Measurements from ENCODE around the gene TMEM231. TPM values are rescaled to one million over a fixed set of nuclear protein-coding genes. Genes with fewer than 3 reads are reported as not detected.
"Not testable (repeated sequence)": the region's sequence is repeated elsewhere in the genome, so short reads cannot be mapped to it uniquely, and the experiment has no call there.

Gene TMEM231, protein sequence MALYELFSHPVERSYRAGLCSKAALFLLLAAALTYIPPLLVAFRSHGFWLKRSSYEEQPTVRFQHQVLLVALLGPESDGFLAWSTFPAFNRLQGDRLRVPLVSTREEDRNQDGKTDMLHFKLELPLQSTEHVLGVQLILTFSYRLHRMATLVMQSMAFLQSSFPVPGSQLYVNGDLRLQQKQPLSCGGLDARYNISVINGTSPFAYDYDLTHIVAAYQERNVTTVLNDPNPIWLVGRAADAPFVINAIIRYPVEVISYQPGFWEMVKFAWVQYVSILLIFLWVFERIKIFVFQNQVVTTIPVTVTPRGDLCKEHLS
- total RNA-seq (2014; rRNA removed; shearing (Covaris generic)) = 8.4 and 11.0 TPM in 2 replicates

- DNase-seq (ENCODE audit: low spot score) = peak; percentile 89
Observed at GRCh38 chr16:75555707-75556430, at the start of gene TMEM231. Gene TMEM231 (minus strand): TSS chr16:75556252. CDS start chr16:75556209, 43 bp downstream.

DNA sequence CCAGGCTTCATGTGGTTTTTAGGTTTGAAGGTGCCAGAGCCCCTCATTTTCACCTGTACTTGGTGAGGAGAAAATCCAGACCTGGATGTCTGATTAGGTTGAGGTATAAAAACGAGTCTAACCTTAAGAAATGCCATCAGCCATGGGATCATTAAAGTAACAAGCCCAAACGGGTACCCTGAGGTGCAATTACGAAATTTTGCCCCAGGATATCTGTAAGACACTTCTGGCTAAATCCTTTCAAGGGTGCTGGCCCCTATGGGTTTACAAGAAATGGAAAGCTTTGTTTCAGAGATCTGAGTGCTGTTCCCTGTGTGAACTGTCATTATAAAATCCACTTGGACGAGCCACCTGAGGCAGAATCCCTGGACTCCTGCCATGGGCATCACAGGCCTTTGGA is 47.2 kb upstream of the TMEM231 start:
- DNase-seq (ENCODE audit: low spot score) = no peak

- no peak for DNase-seq (ENCODE audit: low spot score)
Observed at GRCh38 chr16:75599452-75600277, 43.6 kb upstream of the TMEM231 start.

DNA sequence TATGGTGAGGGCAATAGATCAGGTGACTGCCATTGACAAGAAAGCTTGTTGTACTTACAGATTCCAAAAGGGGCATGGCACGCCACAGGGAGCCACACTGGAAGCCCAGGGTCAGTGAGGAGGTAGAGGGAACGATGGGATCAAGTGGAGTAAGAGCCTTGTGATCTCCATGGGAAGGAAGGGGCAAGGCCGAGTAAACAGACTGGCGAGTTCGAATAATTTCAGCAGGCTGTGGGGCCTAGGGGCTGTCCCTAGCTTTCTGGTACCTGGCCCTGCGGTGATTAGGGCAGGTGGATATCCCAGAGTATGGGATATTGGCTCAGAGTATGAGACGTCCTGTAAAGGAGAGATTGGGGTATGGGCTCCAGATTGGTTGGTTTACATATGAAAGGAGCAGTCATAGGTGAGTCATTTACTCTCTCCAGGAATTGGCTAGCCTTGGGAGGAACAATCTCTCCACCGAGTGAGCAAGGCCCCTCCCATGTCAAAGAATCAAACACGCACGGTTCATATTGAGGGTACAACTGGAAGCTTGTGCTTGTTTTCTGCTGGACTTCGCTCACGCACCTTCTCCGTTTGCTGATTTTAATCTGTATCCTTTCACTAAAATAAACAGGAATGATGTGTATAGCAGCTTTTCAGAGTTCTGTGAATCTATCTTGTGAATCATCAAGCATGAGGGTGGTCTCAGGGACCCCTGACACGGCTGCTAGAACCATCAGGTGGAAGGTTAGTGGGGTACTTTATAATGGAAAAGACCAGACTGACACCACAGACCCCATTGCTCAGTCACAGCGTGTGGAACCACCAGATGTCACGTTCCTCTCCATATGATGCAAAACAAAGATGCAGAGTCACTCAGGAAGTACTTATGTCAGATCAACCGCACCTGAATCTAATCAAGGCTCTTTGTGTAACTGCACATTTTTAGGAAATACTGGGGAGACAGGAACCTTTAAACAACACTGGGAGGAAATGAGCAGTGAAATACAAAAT is 38.1 kb upstream of the TMEM231 start:
- no peak for DNase-seq (ENCODE audit: low spot score)

DNA sequence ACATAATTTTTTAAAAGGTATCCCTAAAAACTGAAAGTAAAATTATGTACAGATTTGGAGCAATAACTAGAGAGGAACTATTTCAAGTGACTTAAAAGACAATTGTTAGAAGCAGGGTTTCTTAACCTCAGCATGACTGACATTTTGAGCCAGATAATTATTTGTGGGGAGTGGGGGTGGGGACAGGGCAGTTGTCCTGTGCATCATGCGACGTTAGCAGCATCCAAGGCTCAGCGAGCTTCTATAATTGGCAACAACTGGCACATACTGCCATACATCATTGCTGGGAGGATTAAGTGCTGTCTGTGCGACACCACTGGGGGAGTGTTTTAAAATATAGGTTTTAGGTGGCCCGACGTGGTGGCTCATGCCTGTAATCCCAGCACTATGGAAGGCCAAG is 37.3 kb upstream of the TMEM231 start:
- no peak for DNase-seq (ENCODE audit: low spot score)

DNA sequence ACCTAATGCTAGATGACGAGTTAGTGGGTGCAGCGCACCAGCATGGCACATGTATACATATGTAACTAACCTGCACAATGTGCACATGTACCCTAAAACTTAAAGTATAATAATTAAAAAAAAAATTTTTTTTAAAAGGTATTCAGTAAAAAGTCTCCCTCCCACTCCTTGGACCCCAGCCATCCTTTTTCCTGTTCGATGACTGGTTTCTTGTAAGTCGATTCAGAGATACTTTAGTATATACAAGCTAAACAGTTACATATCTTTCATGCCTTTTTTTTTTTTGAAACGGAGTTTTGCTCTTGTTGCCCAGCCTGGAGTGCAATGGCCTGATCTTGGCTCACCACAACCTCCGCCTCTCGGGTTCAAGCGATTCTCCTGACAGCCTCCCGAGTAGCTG is 35.9 kb upstream of the TMEM231 start:
- DNase-seq (ENCODE audit: low spot score) = not testable (repeated sequence)

DNA sequence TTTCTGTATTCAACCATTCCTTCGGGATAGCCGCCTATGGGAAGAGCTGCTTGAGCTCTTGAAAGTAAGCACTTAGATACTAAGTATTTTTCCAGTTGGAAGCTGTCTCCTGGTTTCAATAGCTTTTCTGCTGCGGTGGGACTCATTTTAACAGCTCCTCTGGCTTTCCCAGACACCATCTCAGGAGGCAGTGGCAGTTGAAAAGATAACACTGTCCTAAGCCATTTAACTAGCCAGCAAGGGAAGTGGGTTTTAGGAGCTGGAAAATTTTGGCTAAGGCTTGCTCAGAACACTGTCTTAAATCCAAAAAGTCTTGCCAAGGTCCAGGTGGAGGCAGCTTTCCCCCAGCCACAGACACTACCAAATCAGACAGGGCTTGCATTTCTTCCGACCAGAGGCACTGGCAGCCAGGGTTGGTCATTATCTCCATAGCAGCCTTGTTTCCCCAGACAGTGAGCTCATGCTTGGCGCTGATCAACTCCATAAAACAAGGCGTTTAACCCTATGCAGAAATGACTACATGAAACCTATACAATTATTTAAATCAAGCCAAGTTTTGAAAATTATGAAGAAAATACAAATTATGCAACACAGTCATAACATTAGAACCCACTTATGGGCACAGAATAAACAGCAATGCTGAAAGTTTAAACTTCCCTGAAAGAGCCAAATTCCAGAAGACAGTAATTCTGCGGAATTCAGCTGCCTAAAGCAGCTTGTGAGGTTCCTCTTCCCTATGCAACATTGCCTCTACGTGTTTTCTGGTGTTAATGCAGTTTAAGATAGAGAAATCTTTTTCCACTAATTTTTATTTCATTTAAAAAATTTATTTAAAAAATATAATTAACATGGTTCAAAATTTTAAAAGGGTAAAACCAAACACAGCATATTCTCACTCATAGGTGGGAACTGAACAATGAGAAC is 35.1 kb upstream of the TMEM231 start:
- no peak for DNase-seq (ENCODE audit: low spot score)

DNA sequence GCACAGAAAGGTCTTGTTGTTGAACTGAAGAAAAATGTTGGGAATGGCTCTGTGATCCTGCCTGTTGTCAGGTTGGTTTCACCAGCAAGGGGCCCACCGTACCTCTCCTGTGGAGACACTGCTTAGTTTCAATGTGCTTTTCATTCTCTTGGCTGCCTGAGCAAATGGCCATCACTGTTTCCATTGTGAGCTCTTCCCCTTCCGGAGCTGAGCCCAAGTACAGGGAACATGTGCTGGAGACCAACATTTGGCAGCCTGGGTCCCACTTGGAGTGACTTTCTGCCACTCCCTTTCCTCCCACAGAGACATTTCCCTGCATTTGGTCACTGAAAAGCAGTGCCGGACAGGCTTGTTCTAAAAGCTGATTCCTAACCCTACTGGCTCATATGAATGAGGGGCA is 33.3 kb upstream of the TMEM231 start:
- DNase-seq (ENCODE audit: low spot score) = no peak

DNA sequence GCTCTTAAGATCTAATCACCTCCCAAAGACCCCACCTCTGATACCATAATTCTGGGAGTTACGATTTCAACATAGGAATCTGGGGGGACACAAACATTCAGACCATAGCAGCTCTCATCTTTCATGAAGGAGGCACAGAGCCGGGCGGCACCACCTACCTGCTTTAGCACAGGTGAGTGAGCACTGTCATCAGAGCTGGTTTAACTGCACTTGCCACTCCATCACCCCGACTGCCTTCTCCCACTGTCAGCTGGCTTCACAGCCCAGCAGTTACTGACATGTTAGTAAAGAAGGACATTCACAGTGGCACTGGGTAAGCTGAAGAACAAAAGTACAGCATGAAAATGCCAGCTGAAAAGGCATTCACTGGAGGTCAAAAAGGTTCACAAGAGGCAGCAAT is 32.7 kb upstream of the TMEM231 start:
- DNase-seq (ENCODE audit: low spot score) = no peak

- DNase-seq (ENCODE audit: low spot score) = no peak
Observed at GRCh38 chr16:75584108-75584507, 28.1 kb upstream of the TMEM231 start.

GRCh38 chr16:75579281-75579834 is 23.3 kb upstream of the TMEM231 start:
- no peak for DNase-seq (ENCODE audit: low spot score)

- DNase-seq (ENCODE audit: low spot score) = no peak
Observed at GRCh38 chr16:75578725-75579124, 22.7 kb upstream of the TMEM231 start.

DNA sequence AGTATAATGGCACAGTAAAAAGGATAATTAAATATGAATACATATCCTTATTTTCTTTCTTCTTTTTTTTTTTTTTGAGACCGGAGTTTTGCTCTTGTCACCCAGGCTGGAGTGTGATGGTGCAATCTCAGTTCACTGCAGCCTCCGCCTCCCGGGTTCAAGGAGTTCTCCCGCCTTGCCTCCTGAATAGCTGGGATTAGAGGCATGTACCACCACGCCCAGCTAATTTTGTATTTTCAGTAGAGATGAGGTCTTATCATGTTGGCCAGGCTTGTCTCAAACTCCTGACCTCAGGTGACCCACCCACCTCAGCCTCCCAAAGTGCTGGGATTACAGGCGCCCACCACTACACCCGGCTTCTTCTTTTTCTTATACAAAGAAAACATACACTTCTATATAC is 22.2 kb upstream of the TMEM231 start:
- DNase-seq (ENCODE audit: low spot score) = no peak

- DNase-seq (ENCODE audit: low spot score) = no peak
Observed at GRCh38 chr16:75576384-75576811, 20.3 kb upstream of the TMEM231 start.

DNA sequence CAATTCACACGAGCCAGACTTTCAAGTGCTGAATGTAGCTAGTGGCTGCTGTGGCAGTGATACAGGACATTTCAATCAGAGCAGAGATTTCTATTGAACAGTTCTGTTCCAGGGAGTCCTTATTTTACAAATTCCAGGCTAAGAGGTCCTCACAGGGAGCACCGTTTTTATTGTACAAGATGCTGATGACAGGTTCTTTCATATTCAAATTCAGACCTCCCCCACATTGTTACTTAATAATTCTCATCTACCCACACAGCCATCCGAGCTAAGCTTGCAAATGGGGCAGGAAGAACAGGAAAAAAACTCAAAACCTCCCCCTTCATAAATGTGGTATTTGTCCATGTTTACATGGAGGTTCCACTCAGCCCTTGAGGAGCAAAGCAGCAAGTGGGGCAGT is 19.9 kb upstream of the TMEM231 start:
- no peak for DNase-seq (ENCODE audit: low spot score)

GRCh38 chr16:75573955-75574354 is 17.9 kb upstream of the TMEM231 start:
- no peak for DNase-seq (ENCODE audit: low spot score)

GRCh38 chr16:75572864-75573542 is 17.0 kb upstream of the TMEM231 start:
- no peak for DNase-seq (ENCODE audit: low spot score)

GRCh38 chr16:75570396-75571065 is 14.5 kb upstream of the TMEM231 start:
- DNase-seq (ENCODE audit: low spot score) = no peak

Data from HT-29 (cell line).